CD14-positive monocyte (primary cell): ENCODE data around the gene MAP3K10. TPM values are rescaled to one million over a fixed set of nuclear protein-coding genes. Genes with fewer than 3 reads are reported as not detected.

ENCODE experiments used
- DNase-seq, 3 donors: peaks; one replicate each; pipeline ENCODE4 v3.0.0-alpha.2; 2011 to 2022
- H2AFZ ChIP-seq: 2 replicates; pipeline ENCODE4 v1.6.0; 2012; ENCODE audit warnings: mild to moderate bottlenecking, low read depth, low read length, inconsistent platforms; ENCODE audit not compliant: insufficient read depth, poor library complexity, severe bottlenecking
- H3K27ac ChIP-seq, 2 donors: 1 replicate in 1 of 2; 2 replicates in 1 of 2; pipeline ENCODE4 v1.5.1; 2012 to 2013; ENCODE audit warnings: low read length in 2 of 2, control low read depth in 1 of 2, inconsistent platforms in 1 of 2, low read depth in 1 of 2, mild to moderate bottlenecking in 1 of 2
- H3K27me3 ChIP-seq, 2 donors: one replicate each; pipeline versions ENCODE4 v1.6.0 to v1.6.1; 2011 to 2013; ENCODE audit warnings: low read length in 2 of 2; ENCODE audit not compliant: control insufficient read depth in 2 of 2, insufficient read depth in 2 of 2
- H3K36me3 ChIP-seq, 2 donors: replicated peaks in 1 of 2; 1 replicate in 1 of 2; 2 replicates in 1 of 2; pipeline versions ENCODE4 v1.5.1 to v1.6.1; 2012 to 2013; ENCODE audit warnings: low read length in 2 of 2, control low read depth in 1 of 2, inconsistent platforms in 1 of 2, mild to moderate bottlenecking in 1 of 2; ENCODE audit not compliant: insufficient read depth in 2 of 2, control insufficient read depth in 1 of 2
- H3K4me1 ChIP-seq, 2 donors: 1 replicate in 1 of 2; 2 replicates in 1 of 2; pipeline versions ENCODE4 v1.5.1 to v1.6.1; 2012 to 2013; ENCODE audit warnings: low read length in 2 of 2, control low read depth in 1 of 2, inconsistent platforms in 1 of 2, mild to moderate bottlenecking in 1 of 2, moderate library complexity in 1 of 2; ENCODE audit not compliant: insufficient read depth in 2 of 2, control insufficient read depth in 1 of 2
- H3K4me2 ChIP-seq: replicated peaks from 2 replicates; pipeline ENCODE3; 2012; ENCODE audit warnings: low read length, moderate library complexity, mild to moderate bottlenecking; ENCODE audit not compliant: poor library complexity, severe bottlenecking; ENCODE audit errors: extremely low read depth
- H3K4me3 ChIP-seq, 3 experiments: fragments of 200-600 bp in 1 of 3; sonication (generic) in 1 of 3; replicated peaks in 1 of 3; 1 replicate in 2 of 3; 2 replicates in 1 of 3; pipeline ENCODE4 v1.5.1; 2011 to 2013; ENCODE audit warnings: low read length in 3 of 3, mild to moderate bottlenecking in 3 of 3, control low read depth in 2 of 3, low read depth in 2 of 3, inconsistent platforms in 1 of 3, moderate library complexity in 1 of 3
- H3K79me2 ChIP-seq: 2 replicates; pipeline ENCODE4 v1.6.0; 2012; ENCODE audit warnings: mild to moderate bottlenecking, control low read depth, inconsistent platforms, low read length, moderate library complexity; ENCODE audit not compliant: insufficient read depth
- H3K9ac ChIP-seq: 2 replicates; pipeline ENCODE4 v1.6.0; 2017; ENCODE audit warnings: low read length, mild to moderate bottlenecking; ENCODE audit not compliant: insufficient read depth, poor library complexity, severe bottlenecking
- H3K9me3 ChIP-seq, 2 donors: replicated peaks in 1 of 2; 1 replicate in 1 of 2; 2 replicates in 1 of 2; pipeline versions ENCODE4 v1.5.1 to v1.6.1; 2012 to 2013; ENCODE audit warnings: low read length in 2 of 2, control low read depth in 1 of 2; ENCODE audit not compliant: control insufficient read depth in 1 of 2, insufficient read depth in 1 of 2
- H4K20me1 ChIP-seq: 2 replicates; pipeline ENCODE4 v1.6.0; 2012; ENCODE audit warnings: mild to moderate bottlenecking, low read length, control low read depth, moderate library complexity; ENCODE audit not compliant: insufficient read depth
- H3K27ac Mint-ChIP-seq, 7 donors: one replicate each; pipeline ENCODE4 v1.8.0; 2020; ENCODE audit warnings: mild to moderate bottlenecking in 7 of 7, mixed read lengths in 7 of 7, moderate library complexity in 6 of 7, inconsistent platforms in 2 of 7
- H3K27me3 Mint-ChIP-seq, 3 donors: one replicate each; pipeline ENCODE4 v1.8.0; 2021 to 2022; ENCODE audit warnings: low read depth in 3 of 3, mild to moderate bottlenecking in 3 of 3, mixed read lengths in 3 of 3, moderate library complexity in 3 of 3, inconsistent platforms in 1 of 3
- H3K36me3 Mint-ChIP-seq, 2 donors: one replicate each; pipeline ENCODE4 v1.8.0; 2020; ENCODE audit warnings: mixed read lengths in 2 of 2, inconsistent platforms in 1 of 2, mild to moderate bottlenecking in 1 of 2
- H3K4me1 Mint-ChIP-seq: one replicate; pipeline ENCODE4 v1.8.0; 2020; ENCODE audit warnings: mild to moderate bottlenecking, mixed read lengths
- H3K4me3 Mint-ChIP-seq, 2 donors: one replicate each; pipeline ENCODE4 v1.8.0; 2020; ENCODE audit warnings: mild to moderate bottlenecking in 2 of 2, mixed read lengths in 2 of 2, moderate library complexity in 1 of 2
- H3K9me3 Mint-ChIP-seq, 7 donors: one replicate each; pipeline ENCODE4 v1.8.0; 2020 to 2022; ENCODE audit warnings: mixed read lengths in 7 of 7, mild to moderate bottlenecking in 6 of 7, moderate library complexity in 6 of 7, inconsistent platforms in 2 of 7
- WGBS: methylation state at CpG from one replicate; pipeline ENCODE4 v1.1.5; 2013; ENCODE audit warnings: missing lambda C conversion rate; ENCODE audit not compliant: insufficient coverage; 5-methylcytosine and 5-hydroxymethylcytosine counted together
- intact Hi-C, 2 donors: fragments of 100-400 bp; cut with micrococcal nuclease; formaldehyde crosslinking; loops; one replicate each; pipeline versions ENCODE4 v1.15.0 to v1.15.1; 2023
- polyA plus RNA-seq, 3 donors: library from polyadenylated mRNA; depleted of rRNA in 1 of 3; unstranded in 2 of 3; stranded (reverse) in 1 of 3; fragments of 300-500 nt in 2 of 3; fragments of >200 nt in 1 of 3; fragmentation: Illumina TruSeq in 2 of 3; gene quantifications; 1 replicate in 2 of 3; 2 replicates in 1 of 3; pipeline ENCODE4 v1.2.3, GENCODE V29; 2012 to 2021
- TF ChIP-seq, protein P1 (sequence below): fragments of 200-600 bp; IDR thresholded peaks from one replicate; pipeline ENCODE4 v1.8.0; 2022; ENCODE audit warnings: antibody characterized with exemption, mild to moderate bottlenecking

The MAP3K10 gene
- polyA plus RNA-seq, 3 donors: 0.05 to 9.1 TPM; not detected in 1

DNA sequence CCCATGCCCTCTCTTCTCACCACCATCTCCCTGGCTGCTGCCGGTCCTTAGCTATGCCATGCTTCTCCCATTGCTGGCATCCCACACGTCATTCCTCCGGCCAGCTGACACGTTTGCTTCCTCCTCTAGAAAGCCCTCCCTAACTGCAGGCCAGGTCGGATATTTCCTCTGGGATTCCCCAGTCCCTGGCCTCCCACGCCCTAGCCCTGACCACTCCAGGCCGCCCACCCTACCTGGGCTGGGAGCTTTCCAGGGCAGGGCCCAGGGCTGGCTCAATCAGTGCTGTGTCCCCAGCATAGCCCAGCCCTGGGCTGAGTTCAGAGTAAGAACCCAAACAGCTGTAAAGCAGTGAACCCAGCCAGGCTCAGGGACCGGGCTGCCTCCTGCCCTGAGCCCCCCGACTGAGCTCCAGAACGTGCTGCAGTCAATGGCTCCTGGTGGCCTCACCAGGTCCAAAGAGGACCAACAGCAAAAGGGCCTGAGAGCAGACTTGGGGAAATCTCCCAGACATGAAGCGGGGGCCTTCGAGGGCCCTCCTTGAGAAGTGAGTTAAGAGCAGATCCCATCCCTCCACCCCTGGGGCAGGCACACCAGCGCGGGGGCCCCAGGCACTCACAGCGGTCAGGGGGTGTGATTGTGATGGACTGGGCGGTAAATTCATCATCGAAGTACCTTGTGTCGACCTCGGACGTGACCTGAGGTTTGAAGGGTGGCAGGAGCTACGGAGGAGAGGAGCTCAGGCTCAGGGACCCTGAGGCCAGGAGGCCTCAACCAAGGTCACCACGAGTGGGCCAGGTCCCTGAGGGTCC, 43.4 kb downstream of the MAP3K10 start:
- intact Hi-C loops: no loop called here
- WGBS: 96% methylated on average over 18 of the region's 22 CpGs
- H3K4me1 ChIP-seq: no peaks in the 10 kb centered on the region
- H3K4me1 Mint-ChIP-seq: no peaks in the 10 kb centered on the region
- no peak for DNase-seq
- H3K27me3 Mint-ChIP-seq: peaks cover under 1 to 6% (median 4%) of the 10 kb centered on the region in 3 donors
- TF ChIP-seq, protein P1, sequence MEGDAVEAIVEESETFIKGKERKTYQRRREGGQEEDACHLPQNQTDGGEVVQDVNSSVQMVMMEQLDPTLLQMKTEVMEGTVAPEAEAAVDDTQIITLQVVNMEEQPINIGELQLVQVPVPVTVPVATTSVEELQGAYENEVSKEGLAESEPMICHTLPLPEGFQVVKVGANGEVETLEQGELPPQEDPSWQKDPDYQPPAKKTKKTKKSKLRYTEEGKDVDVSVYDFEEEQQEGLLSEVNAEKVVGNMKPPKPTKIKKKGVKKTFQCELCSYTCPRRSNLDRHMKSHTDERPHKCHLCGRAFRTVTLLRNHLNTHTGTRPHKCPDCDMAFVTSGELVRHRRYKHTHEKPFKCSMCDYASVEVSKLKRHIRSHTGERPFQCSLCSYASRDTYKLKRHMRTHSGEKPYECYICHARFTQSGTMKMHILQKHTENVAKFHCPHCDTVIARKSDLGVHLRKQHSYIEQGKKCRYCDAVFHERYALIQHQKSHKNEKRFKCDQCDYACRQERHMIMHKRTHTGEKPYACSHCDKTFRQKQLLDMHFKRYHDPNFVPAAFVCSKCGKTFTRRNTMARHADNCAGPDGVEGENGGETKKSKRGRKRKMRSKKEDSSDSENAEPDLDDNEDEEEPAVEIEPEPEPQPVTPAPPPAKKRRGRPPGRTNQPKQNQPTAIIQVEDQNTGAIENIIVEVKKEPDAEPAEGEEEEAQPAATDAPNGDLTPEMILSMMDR: no peak
- no peak overlapping the region for H2AFZ ChIP-seq
- peaks cover 46 to 64% of the 10 kb centered on the region in 2 donors for H3K36me3 Mint-ChIP-seq
- no peaks in the 10 kb centered on the region for H3K79me2 ChIP-seq
- no peak overlapping the region for H3K4me3 Mint-ChIP-seq
- peaks cover 62 to 67% of the 10 kb centered on the region in 2 donors for H3K36me3 ChIP-seq
- H4K20me1 ChIP-seq: peaks cover 6% of the 10 kb centered on the region
- no peaks in the 10 kb centered on the region for H3K27me3 ChIP-seq
- H3K9me3 Mint-ChIP-seq: no peaks in the 10 kb centered on the region
- no peak overlapping the region for H3K9ac ChIP-seq
- no peaks in the 10 kb centered on the region for H3K9me3 ChIP-seq
- H3K27ac ChIP-seq: no peak overlapping the region
- H3K4me3 ChIP-seq: no peak overlapping the region
- H3K4me2 ChIP-seq: no peak overlapping the region
- peak overlapping the region in 1 of 7 donors; percentile 50 for H3K27ac Mint-ChIP-seq

DNA sequence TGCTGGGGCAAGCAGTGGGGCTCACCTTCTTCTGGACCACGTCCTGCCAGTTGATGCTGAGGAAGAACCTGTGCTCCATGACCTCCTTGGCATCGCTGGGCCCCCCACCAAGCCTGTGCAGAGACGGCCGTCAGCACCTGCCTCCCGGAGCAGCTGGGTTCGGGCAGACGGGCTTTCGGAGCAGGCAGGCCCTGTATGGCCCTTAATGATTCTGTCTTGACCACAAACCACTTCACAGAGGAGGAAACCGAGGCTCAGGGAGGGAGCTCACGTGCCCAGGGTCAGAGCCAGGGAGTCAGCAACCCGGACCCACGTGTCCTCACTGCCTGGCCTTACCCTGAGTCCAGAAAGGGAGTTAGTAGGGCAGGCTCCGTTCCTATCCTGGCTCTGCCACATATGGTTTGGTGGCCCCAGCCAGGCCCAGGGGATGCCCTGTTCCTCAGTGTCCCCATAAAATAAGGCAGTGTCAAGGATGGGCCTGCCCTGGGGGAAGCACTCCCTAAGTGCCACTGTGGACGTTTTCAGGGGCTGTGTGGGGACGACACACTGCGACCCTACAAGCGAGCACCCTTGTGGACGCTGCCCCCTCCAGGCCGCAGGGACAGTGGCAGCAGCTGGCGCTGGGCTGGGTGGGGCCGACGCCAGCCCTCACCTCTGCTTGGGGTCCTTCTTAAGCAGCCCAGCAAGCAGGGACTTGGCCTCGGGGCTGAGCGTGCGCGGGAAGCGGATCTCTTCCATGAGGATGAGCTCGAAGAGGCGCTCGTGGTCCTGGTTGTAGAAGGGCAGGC, 44.2 kb downstream of the MAP3K10 start:
- Mint-ChIP-seq H3K4me1 (no peaks in the 10 kb centered on the region), H3K27me3 (peaks cover 0 to 4% (median 2%) of the 10 kb centered on the region in 3 donors), H3K27ac (peak overlapping the region in 1 of 7 donors; percentile 31), H3K4me3 (no peak overlapping the region), H3K36me3 (peaks cover 52 to 72% of the 10 kb centered on the region in 2 donors), H3K9me3 (no peaks in the 10 kb centered on the region)
- Histone ChIP-seq H4K20me1 (peaks cover 6% of the 10 kb centered on the region), H3K79me2 (no peaks in the 10 kb centered on the region), H3K4me3 (no peak overlapping the region), H3K9ac (no peak overlapping the region), H3K27me3 (no peaks in the 10 kb centered on the region), H3K4me1 (no peaks in the 10 kb centered on the region), H3K36me3 (peaks cover 70 to 75% of the 10 kb centered on the region in 2 donors), H3K27ac (no peak overlapping the region), H3K9me3 (no peaks in the 10 kb centered on the region), H2AFZ (no peak overlapping the region), H3K4me2 (no peak overlapping the region)
- TF ChIP-seq, protein P1: no peak
- WGBS: 96% methylated on average over 28 of the region's 30 CpGs
- intact Hi-C loops: no loop called here
- no peak for DNase-seq
